Neural cell (in vitro differentiated cells): ENCODE results near the gene SUCO. TPM values are rescaled to one million over a fixed set of nuclear protein-coding genes. Genes with fewer than 3 reads are reported as not detected.

Source experiments
- H2AFZ ChIP-seq: fragments of 200-600, 300-800 bp; sonication (generic), shearing (Covaris generic); 2 replicates; pipeline ENCODE4 v1.6.0; 2014; ENCODE audit warnings: low read depth, mild to moderate bottlenecking, antibody characterized with exemption, low read length, moderate library complexity
- H3F3A ChIP-seq: fragments of 200-600 bp; shearing (Covaris generic); 2 replicates; pipeline ENCODE4 v1.6.1; 2016; ENCODE audit warnings: mild to moderate bottlenecking, moderate library complexity, mixed read lengths, antibody characterized with exemption, low read length; ENCODE audit not compliant: insufficient read depth, poor library complexity, severe bottlenecking
- H3K27ac ChIP-seq: fragments of 200-600, 300-800 bp; sonication (generic), shearing (Covaris generic); 2 replicates; pipeline ENCODE4 v1.5.1; 2014; ENCODE audit warnings: mild to moderate bottlenecking, low read length, moderate library complexity
- H3K27me3 ChIP-seq: fragments of 300-800, 200-600 bp; sonication (generic), shearing (Covaris generic); 2 replicates; pipeline ENCODE4 v1.6.0; 2014; ENCODE audit warnings: mild to moderate bottlenecking, low read depth, low read length, moderate library complexity; ENCODE audit not compliant: insufficient read depth
- H3K36me3 ChIP-seq: fragments of 300-800, 200-600 bp; sonication (generic), shearing (Covaris generic); 2 replicates; pipeline ENCODE4 v1.5.1; 2014; ENCODE audit warnings: mild to moderate bottlenecking, antibody characterized with exemption, low read length, moderate library complexity; ENCODE audit not compliant: insufficient read depth
- H3K4me2 ChIP-seq: fragments of 300-800, 200-600 bp; sonication (generic), shearing (Covaris generic); 2 replicates; pipeline ENCODE4 v1.6.0; 2014; ENCODE audit warnings: mild to moderate bottlenecking, low read length
- H3K4me3 ChIP-seq: fragments of 300-800, 200-600 bp; sonication (generic), shearing (Covaris generic); 2 replicates; pipeline ENCODE4 v1.5.1; 2014; ENCODE audit warnings: mild to moderate bottlenecking, low read length, moderate library complexity
- H3K79me2 ChIP-seq: fragments of 200-600 bp; shearing (Covaris generic); replicated peaks from 2 replicates; pipeline ENCODE4 v1.6.0; 2014; ENCODE audit warnings: mild to moderate bottlenecking, low read length, moderate library complexity; ENCODE audit not compliant: insufficient read depth
- H3K9ac ChIP-seq: fragments of 300-800, 200-600 bp; sonication (generic), shearing (Covaris generic); 2 replicates; pipeline ENCODE4 v1.6.1; 2016; ENCODE audit warnings: mild to moderate bottlenecking, low read length, mixed read lengths
- H3K9me2 ChIP-seq: fragments of 200-600 bp; shearing (Covaris generic); 2 replicates; pipeline ENCODE4 v1.6.1; 2016; ENCODE audit warnings: mild to moderate bottlenecking, low read length, mixed read lengths; ENCODE audit not compliant: insufficient read depth
- H3K9me3 ChIP-seq: fragments of 200-600, 300-800 bp; sonication (generic), shearing (Covaris generic); 2 replicates; pipeline ENCODE4 v1.6.1; 2016; ENCODE audit warnings: mild to moderate bottlenecking, mixed run types, low read length, moderate library complexity, mixed read lengths
- H4K20me1 ChIP-seq: fragments of 200-600 bp; shearing (Covaris generic); 2 replicates; pipeline ENCODE4 v1.6.1; 2016; ENCODE audit warnings: mild to moderate bottlenecking, mixed run types; ENCODE audit not compliant: insufficient read depth
- EP300 ChIP-seq: fragments of 450-650 bp; conservative IDR thresholded peaks from 2 replicates; pipeline ENCODE4 v1.6.1; 2014; ENCODE audit warnings: antibody characterized with exemption, mild to moderate bottlenecking, moderate library complexity; ENCODE audit not compliant: poor library complexity, severe bottlenecking
- EZH2 ChIP-seq: fragments of 200-600, 300-800 bp; shearing (Covaris generic), sonication (generic); IDR thresholded peaks from 2 replicates; pipeline ENCODE4 v1.6.1; 2014; ENCODE audit warnings: antibody characterized with exemption, low read length, borderline replicate concordance, mild to moderate bottlenecking; ENCODE audit not compliant: insufficient read depth, poor library complexity, severe bottlenecking
- MXI1 ChIP-seq: fragments of 450-650 bp; conservative IDR thresholded peaks from 2 replicates; pipeline ENCODE4 v1.6.1; 2014; ENCODE audit warnings: antibody characterized with exemption, mild to moderate bottlenecking; ENCODE audit not compliant: poor library complexity, severe bottlenecking
- POLR2AphosphoS5 ChIP-seq: IDR thresholded peaks from 2 replicates; pipeline ENCODE4 v1.6.1; 2012
- RAD21 ChIP-seq: fragments of 450-650 bp; conservative IDR thresholded peaks from 2 replicates; pipeline ENCODE4 v1.6.1; 2014; ENCODE audit warnings: antibody characterized with exemption, mild to moderate bottlenecking, moderate library complexity
- SMC3 ChIP-seq: fragments of 450-650 bp; conservative IDR thresholded peaks from 2 replicates; pipeline ENCODE4 v1.6.1; 2014; ENCODE audit warnings: antibody characterized with exemption, mild to moderate bottlenecking, moderate library complexity; ENCODE audit not compliant: poor library complexity
- TAF1 ChIP-seq: IDR thresholded peaks from 2 replicates; pipeline ENCODE4 v1.6.1; 2012; ENCODE audit warnings: low read depth
- polyA plus RNA-seq: library from polyadenylated mRNA; depleted of rRNA; stranded (reverse); fragments of >200 nt; gene quantifications from 2 replicates; pipeline ENCODE4 v1.2.3, GENCODE V29; 2014
- TF ChIP-seq, protein P1 (sequence below): IDR thresholded peaks from 2 replicates; pipeline ENCODE4 v1.6.1; 2012; ENCODE audit warnings: borderline replicate concordance
- TF ChIP-seq, protein P2 (sequence below): fragments of 450-650 bp; IDR thresholded peaks from 2 replicates; pipeline ENCODE4 v1.5.1; 2014; ENCODE audit warnings: antibody characterized with exemption, mild to moderate bottlenecking, moderate library complexity; ENCODE audit not compliant: poor library complexity, severe bottlenecking

Gene SUCO
- polyA plus RNA-seq, 1 donor from 2014 or later, result 43.4 TPM

DNA sequence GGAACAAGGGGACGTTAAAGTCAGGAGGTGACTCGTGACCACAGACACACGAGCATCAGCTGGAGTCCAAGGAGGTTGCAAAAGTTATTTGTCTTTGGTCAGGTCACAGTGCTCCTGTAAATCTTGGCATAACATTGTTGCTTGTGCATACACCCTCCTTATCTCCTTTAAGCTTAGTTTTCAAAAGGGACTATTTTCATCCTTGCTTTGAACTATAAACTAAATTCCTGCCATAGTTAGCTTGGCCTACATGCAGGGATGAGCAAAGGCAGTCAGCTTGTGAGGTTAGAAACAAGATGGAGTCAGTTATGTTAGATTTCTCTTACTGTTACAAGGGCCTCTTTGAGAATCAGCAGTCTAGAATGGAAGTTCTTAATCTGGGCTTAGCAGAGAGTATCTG lies 97.9 kb downstream of the SUCO start:
- H3K27me3 ChIP-seq, result no peaks in the 10 kb centered on the region
- TF ChIP-seq MXI1 (no peak), POLR2AphosphoS5 (no peak), EZH2 (no peak), RAD21 (no peak), TAF1 (no peak), EP300 (no peak), SMC3 (no peak)
- TF ChIP-seq, protein P1, sequence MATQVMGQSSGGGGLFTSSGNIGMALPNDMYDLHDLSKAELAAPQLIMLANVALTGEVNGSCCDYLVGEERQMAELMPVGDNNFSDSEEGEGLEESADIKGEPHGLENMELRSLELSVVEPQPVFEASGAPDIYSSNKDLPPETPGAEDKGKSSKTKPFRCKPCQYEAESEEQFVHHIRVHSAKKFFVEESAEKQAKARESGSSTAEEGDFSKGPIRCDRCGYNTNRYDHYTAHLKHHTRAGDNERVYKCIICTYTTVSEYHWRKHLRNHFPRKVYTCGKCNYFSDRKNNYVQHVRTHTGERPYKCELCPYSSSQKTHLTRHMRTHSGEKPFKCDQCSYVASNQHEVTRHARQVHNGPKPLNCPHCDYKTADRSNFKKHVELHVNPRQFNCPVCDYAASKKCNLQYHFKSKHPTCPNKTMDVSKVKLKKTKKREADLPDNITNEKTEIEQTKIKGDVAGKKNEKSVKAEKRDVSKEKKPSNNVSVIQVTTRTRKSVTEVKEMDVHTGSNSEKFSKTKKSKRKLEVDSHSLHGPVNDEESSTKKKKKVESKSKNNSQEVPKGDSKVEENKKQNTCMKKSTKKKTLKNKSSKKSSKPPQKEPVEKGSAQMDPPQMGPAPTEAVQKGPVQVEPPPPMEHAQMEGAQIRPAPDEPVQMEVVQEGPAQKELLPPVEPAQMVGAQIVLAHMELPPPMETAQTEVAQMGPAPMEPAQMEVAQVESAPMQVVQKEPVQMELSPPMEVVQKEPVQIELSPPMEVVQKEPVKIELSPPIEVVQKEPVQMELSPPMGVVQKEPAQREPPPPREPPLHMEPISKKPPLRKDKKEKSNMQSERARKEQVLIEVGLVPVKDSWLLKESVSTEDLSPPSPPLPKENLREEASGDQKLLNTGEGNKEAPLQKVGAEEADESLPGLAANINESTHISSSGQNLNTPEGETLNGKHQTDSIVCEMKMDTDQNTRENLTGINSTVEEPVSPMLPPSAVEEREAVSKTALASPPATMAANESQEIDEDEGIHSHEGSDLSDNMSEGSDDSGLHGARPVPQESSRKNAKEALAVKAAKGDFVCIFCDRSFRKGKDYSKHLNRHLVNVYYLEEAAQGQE, result no peak
- TF ChIP-seq, protein P2, sequence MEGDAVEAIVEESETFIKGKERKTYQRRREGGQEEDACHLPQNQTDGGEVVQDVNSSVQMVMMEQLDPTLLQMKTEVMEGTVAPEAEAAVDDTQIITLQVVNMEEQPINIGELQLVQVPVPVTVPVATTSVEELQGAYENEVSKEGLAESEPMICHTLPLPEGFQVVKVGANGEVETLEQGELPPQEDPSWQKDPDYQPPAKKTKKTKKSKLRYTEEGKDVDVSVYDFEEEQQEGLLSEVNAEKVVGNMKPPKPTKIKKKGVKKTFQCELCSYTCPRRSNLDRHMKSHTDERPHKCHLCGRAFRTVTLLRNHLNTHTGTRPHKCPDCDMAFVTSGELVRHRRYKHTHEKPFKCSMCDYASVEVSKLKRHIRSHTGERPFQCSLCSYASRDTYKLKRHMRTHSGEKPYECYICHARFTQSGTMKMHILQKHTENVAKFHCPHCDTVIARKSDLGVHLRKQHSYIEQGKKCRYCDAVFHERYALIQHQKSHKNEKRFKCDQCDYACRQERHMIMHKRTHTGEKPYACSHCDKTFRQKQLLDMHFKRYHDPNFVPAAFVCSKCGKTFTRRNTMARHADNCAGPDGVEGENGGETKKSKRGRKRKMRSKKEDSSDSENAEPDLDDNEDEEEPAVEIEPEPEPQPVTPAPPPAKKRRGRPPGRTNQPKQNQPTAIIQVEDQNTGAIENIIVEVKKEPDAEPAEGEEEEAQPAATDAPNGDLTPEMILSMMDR, result no peak
- no peak overlapping the region for H2AFZ ChIP-seq
- H3K36me3 ChIP-seq, result no peaks in the 10 kb centered on the region
- H3K9me3 ChIP-seq, result no peaks in the 10 kb centered on the region
- no peak overlapping the region for H3K27ac ChIP-seq
- no peak overlapping the region for H3K9ac ChIP-seq
- H3K4me2 ChIP-seq, result no peak overlapping the region
- no peak overlapping the region for H3K4me3 ChIP-seq
- H3K9me2 ChIP-seq, result no peaks in the 10 kb centered on the region
- no peaks in the 10 kb centered on the region for H4K20me1 ChIP-seq
- H3K79me2 ChIP-seq, result no peaks in the 10 kb centered on the region
- no peaks in the 10 kb centered on the region for H3F3A ChIP-seq

DNA sequence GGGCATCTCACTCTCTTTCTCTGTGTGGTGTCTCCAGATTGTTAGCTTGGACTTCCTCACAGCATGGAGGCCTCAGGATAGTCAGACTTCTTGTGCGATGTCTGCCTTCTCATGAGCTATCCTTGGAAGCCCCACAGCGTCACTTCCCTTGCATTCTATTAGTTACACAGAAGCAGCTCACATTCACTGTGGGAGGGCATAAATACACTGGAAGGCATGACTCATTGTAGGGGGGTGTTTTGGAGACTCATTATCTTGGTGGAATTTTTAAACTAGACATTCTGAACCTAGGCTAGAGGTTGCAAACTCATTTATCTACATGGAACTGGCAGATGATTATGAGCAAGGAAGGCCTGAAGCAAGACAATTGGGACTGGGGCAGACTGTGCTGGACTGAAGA lies 104.6 kb downstream of the SUCO start:
- Histone ChIP-seq H3F3A (no peaks in the 10 kb centered on the region), H3K27me3 (no peaks in the 10 kb centered on the region), H3K9ac (no peak overlapping the region), H3K27ac (no peak overlapping the region), H3K4me3 (no peak overlapping the region), H3K9me3 (no peaks in the 10 kb centered on the region), H3K36me3 (no peaks in the 10 kb centered on the region), H3K79me2 (no peaks in the 10 kb centered on the region), H4K20me1 (no peaks in the 10 kb centered on the region), H2AFZ (no peak overlapping the region), H3K4me2 (no peak overlapping the region), H3K9me2 (no peaks in the 10 kb centered on the region)
- TF ChIP-seq SMC3 (no peak), EP300 (no peak), TAF1 (no peak), POLR2AphosphoS5 (no peak), RAD21 (no peak), EZH2 (no peak), MXI1 (no peak)
- TF ChIP-seq, protein P1, result no peak
- TF ChIP-seq, protein P2, result no peak
